Measurements from ENCODE around the gene ZCCHC14.

The ZCCHC14 gene

DNA sequence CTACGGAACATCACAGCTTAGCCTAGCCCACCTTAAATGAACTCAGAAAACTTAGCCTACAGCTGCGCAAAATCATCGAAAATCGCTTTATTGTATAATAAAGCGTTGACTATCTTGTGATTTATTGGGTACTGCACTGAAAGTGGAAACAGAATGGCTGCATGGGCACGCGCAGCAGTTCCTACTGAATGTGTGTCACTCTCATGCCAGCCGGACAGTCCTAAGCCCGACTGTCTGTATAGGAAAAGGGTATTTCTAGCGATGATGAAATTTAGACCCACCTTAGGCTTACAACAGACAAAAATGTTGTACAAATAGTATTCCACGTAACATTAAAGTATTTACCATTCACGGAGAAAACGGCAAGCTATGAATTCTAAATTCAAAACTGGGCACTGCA, 118.5 kb downstream of the ZCCHC14 start:
- peaks cover 84% of the 10 kb centered on the region for H3K79me2 ChIP-seq (ENCODE audit: insufficient read depth, low read length)

DNA sequence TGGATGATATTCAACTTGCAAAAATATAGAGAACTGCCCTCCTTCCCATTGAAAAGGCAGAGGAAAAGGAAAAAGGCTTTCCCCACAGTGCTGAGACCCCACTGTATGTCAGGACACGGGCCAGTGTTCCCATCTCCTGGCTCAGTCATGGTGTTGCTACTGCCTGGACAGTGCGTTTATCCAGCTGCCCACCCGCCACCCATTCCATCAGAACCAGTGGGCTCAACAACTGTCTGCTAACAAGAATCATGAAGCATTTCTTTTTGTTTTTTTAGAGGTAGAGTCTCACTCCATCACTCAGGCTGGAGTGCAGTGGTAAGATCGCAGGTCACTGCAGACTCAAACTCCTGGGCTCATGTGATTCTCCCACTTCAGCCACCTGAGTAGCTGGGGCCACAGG, 120.5 kb downstream of the ZCCHC14 start:
- no peaks in the 10 kb centered on the region for H3K27me3 ChIP-seq (ENCODE audit: low read length)
- no peak overlapping the region for H3K9ac ChIP-seq (ENCODE audit: low read length)
- H3K9me2 ChIP-seq (replicated peaks; ENCODE audit: insufficient read depth, low read length): no peaks in the 10 kb centered on the region
- no peak overlapping the region for H2AFZ ChIP-seq (ENCODE audit: low read depth, low read length, severe bottlenecking)
- no peak for TF ChIP-seq EZH2phosphoT487 (conservative IDR thresholded peaks at IDR 0.05; ENCODE audit: low read length)
- TF ChIP-seq, protein P1, sequence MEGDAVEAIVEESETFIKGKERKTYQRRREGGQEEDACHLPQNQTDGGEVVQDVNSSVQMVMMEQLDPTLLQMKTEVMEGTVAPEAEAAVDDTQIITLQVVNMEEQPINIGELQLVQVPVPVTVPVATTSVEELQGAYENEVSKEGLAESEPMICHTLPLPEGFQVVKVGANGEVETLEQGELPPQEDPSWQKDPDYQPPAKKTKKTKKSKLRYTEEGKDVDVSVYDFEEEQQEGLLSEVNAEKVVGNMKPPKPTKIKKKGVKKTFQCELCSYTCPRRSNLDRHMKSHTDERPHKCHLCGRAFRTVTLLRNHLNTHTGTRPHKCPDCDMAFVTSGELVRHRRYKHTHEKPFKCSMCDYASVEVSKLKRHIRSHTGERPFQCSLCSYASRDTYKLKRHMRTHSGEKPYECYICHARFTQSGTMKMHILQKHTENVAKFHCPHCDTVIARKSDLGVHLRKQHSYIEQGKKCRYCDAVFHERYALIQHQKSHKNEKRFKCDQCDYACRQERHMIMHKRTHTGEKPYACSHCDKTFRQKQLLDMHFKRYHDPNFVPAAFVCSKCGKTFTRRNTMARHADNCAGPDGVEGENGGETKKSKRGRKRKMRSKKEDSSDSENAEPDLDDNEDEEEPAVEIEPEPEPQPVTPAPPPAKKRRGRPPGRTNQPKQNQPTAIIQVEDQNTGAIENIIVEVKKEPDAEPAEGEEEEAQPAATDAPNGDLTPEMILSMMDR (IDR thresholded peaks at IDR 0.05; ENCODE audit: insufficient read depth, low read length, poor library complexity, severe bottlenecking): no peak
- H4K20me1 ChIP-seq (ENCODE audit: low read depth, low read length): peaks cover 3% of the 10 kb centered on the region; the same call in 1 of the 2 replicates
- H3F3A ChIP-seq (ENCODE audit: insufficient read depth): no peaks in the 10 kb centered on the region
- H3K4me2 ChIP-seq (ENCODE audit: low read depth, low read length, poor library complexity, severe bottlenecking): no peak overlapping the region
- H3K27ac ChIP-seq (ENCODE audit: low read depth, low read length): no peak overlapping the region
- H3K79me2 ChIP-seq (ENCODE audit: insufficient read depth, low read length): peaks cover 81% of the 10 kb centered on the region
- H3K36me3 ChIP-seq (ENCODE audit: low read length): no peaks in the 10 kb centered on the region
- H3K4me3 ChIP-seq (ENCODE audit: insufficient read depth, low read length, poor library complexity, severe bottlenecking): no peak overlapping the region
- H3K9me3 ChIP-seq (ENCODE audit: insufficient read depth, low read length): no peaks in the 10 kb centered on the region

More for the DNA sequence above, 118.5 kb downstream of the ZCCHC14 start:
- H3K9me3 ChIP-seq (ENCODE audit: insufficient read depth, low read length): no peaks in the 10 kb centered on the region
- H3F3A ChIP-seq (ENCODE audit: insufficient read depth): no peaks in the 10 kb centered on the region
- 0 out of 2 replicates have a peak, but pooled peaks cover under 1% of the 10 kb centered on the region for H4K20me1 ChIP-seq (ENCODE audit: low read depth, low read length)
- no peak for TF ChIP-seq EZH2phosphoT487 (conservative IDR thresholded peaks at IDR 0.05; ENCODE audit: low read length)
- TF ChIP-seq, protein P1 (IDR thresholded peaks at IDR 0.05; ENCODE audit: insufficient read depth, low read length, poor library complexity, severe bottlenecking): no peak
- no peak overlapping the region for H3K9ac ChIP-seq (ENCODE audit: low read length)
- H3K36me3 ChIP-seq (ENCODE audit: low read length): no peaks in the 10 kb centered on the region; the same call in 1 of the 2 replicates
- no peak overlapping the region for H2AFZ ChIP-seq (ENCODE audit: low read depth, low read length, severe bottlenecking)
- no peaks in the 10 kb centered on the region for H3K9me2 ChIP-seq (replicated peaks; ENCODE audit: insufficient read depth, low read length)
- H3K4me2 ChIP-seq (ENCODE audit: low read depth, low read length, poor library complexity, severe bottlenecking): no peak overlapping the region
- H3K27ac ChIP-seq (ENCODE audit: low read depth, low read length): no peak overlapping the region
- no peak overlapping the region for H3K4me3 ChIP-seq (ENCODE audit: insufficient read depth, low read length, poor library complexity, severe bottlenecking)
- H3K27me3 ChIP-seq (ENCODE audit: low read length): no peaks in the 10 kb centered on the region

DNA sequence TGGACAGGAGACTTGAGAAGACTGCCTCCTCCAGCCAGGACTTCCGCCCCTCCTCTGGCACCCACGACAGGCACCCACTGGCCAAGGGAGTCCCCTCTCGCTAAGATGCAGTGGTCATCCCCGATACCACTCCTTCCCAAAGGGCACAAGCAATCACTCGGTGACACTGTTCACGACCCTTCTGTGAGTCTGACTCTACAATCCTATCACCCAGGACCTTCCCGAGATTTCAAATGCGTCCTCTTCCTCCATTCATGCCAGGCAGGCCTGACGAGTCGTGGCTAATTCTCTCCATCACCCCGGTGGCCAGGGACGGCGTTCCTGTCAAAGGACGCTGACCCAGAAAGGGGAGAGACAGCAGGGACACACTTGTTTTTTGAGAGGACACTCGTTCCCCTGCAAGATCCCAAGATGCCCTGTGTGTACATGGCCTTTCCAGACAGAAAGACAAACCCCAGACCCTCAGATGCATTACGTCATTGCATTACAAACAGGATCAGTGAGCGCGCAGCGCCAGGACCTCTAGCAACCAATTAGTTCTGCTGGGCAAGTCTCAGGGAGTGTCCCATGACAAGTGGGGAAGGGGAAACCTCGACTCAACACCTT, 121.5 kb downstream of the ZCCHC14 start:
- no peaks in the 10 kb centered on the region for H3K9me3 ChIP-seq (ENCODE audit: insufficient read depth, low read length)
- no peaks in the 10 kb centered on the region for H3F3A ChIP-seq (ENCODE audit: insufficient read depth)
- no peaks in the 10 kb centered on the region for H3K9me2 ChIP-seq (replicated peaks; ENCODE audit: insufficient read depth, low read length)
- H2AFZ ChIP-seq (ENCODE audit: low read depth, low read length, severe bottlenecking): no peak overlapping the region
- no peaks in the 10 kb centered on the region for H3K36me3 ChIP-seq (ENCODE audit: low read length)
- H4K20me1 ChIP-seq (ENCODE audit: low read depth, low read length): peaks cover 3% of the 10 kb centered on the region; the same call in 1 of the 2 replicates
- H3K9ac ChIP-seq (ENCODE audit: low read length): no peak overlapping the region
- no peak overlapping the region for H3K4me3 ChIP-seq (ENCODE audit: insufficient read depth, low read length, poor library complexity, severe bottlenecking)
- TF ChIP-seq EZH2phosphoT487 (conservative IDR thresholded peaks at IDR 0.05; ENCODE audit: low read length): no peak
- TF ChIP-seq, protein P1 (IDR thresholded peaks at IDR 0.05; ENCODE audit: insufficient read depth, low read length, poor library complexity, severe bottlenecking): no peak
- H3K27ac ChIP-seq (ENCODE audit: low read depth, low read length): no peak overlapping the region
- H3K79me2 ChIP-seq (ENCODE audit: insufficient read depth, low read length): peaks cover 72% of the 10 kb centered on the region
- H3K4me2 ChIP-seq (ENCODE audit: low read depth, low read length, poor library complexity, severe bottlenecking): no peak overlapping the region
- H3K27me3 ChIP-seq (ENCODE audit: low read length): no peaks in the 10 kb centered on the region
